Prostate gland (tissue), 2 donors: Measurements from ENCODE around the gene SUSD3.

Source experiments
- CTCF ChIP-seq, 4 experiments: fragments of 200-600 bp in 2 of 4; fragments of 450-650 bp in 2 of 4; sonication (generic) in 2 of 4; IDR thresholded peaks; 1 replicate in 3 of 4; 2 replicates in 1 of 4; pipeline ENCODE4 v1.5.1; 2016 to 2019; ENCODE audit warnings: antibody characterized with exemption in 4 of 4, mild to moderate bottlenecking in 2 of 4, moderate library complexity in 2 of 4
- POLR2A ChIP-seq: fragments of 450-650 bp; IDR thresholded peaks from one replicate; pipeline ENCODE4 v1.6.1; 2016; ENCODE audit warnings: antibody characterized with exemption, mild to moderate bottlenecking
- POLR2AphosphoS5 ChIP-seq: sonication (generic); formaldehyde crosslinking; IDR thresholded peaks from one replicate; pipeline ENCODE4 v1.6.1; 2017; ENCODE audit warnings: antibody characterized with exemption

GRCh38 chr9:93107151-93107824 lies 48.8 kb downstream of the SUSD3 start:
- TF ChIP-seq CTCF (IDR thresholded peaks at IDR 0.05), result no peak
- TF ChIP-seq POLR2A, result no peak
- no peak for TF ChIP-seq POLR2AphosphoS5
